ENCODE measurements around the gene IL1A. TPM values are rescaled to one million over a fixed set of nuclear protein-coding genes. Genes with fewer than 3 reads are reported as not detected.
A peak's percentile ranks its signal among the peaks of the same experiment; 100 is the strongest.

Gene IL1A
- total and polyA plus RNA-seq, 10 of the 15 experiments (the other 5 are each of a cell fraction or from before 2014, with no cell fraction given), result 0.10 to 8.7 (median 6.9) TPM

DNA sequence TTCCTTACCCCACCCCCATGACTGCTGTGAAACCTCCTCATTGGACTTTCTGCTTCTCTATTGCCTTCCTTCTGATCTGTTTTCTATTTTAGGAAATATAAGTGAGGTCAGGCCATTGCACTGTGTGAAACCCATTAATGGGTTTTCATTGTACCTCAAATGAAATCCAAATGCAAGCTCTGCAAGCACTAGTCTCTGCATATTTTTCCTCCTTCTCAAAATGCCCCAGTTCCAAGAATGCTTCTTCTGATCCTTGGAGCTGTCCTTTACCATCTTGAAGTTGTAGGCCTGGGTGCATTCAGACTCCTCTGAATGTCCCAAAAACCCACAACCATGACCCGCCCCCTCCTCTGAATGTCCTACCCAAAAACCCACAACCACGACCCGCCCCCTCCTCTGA, 8.2 kb downstream of the IL1A start (continued):
- TF ChIP-seq STAT1 (conservative IDR thresholded peaks at IDR 0.05) (no peak), RFX5 (IDR thresholded peaks at IDR 0.05; ENCODE audit: low read depth, low read length) (no peak), POLR2AphosphoS2 (IDR thresholded peaks at IDR 0.05; ENCODE audit: low read depth, low read length) (no peak), MEF2B (IDR thresholded peaks at IDR 0.05; ENCODE audit: partially characterized antibody, poor library complexity, severe bottlenecking) (peak; percentile 46), MXI1 (IDR thresholded peaks at IDR 0.05; ENCODE audit: low read depth, low read length) (no peak), NR2C2 (IDR thresholded peaks at IDR 0.05; ENCODE audit: borderline replicate concordance, control insufficient read depth, insufficient read length, low read depth) (no peak), ZBED1 (IDR thresholded peaks at IDR 0.05; ENCODE audit: borderline replicate concordance) (no peak), NRF1 (conservative IDR thresholded peaks at IDR 0.05; ENCODE audit: low read depth, low read length) (no peak), EGR1 (IDR thresholded peaks at IDR 0.05; ENCODE audit: borderline replicate concordance in 1 of 2, low read depth in 2 of 2, low read length in 2 of 2) (no peak), IKZF2 (IDR thresholded peaks at IDR 0.05) (0 out of 4 replicates have a peak, but pooled peaks of 1 of the 2 experiments have one; percentile 18), BHLHE40 (IDR thresholded peaks at IDR 0.05; ENCODE audit: borderline replicate concordance in 1 of 2, low read depth in 2 of 2, low read length in 1 of 2) (no peak), TARDBP (IDR thresholded peaks at IDR 0.05; ENCODE audit: borderline replicate concordance) (no peak), CHD2 (IDR thresholded peaks at IDR 0.05; ENCODE audit: borderline replicate concordance, low read depth, low read length) (no peak), CBX5 (IDR thresholded peaks at IDR 0.05; ENCODE audit: low read depth) (no peak), SIX5 (IDR thresholded peaks at IDR 0.05; ENCODE audit: low read depth, low read length, severe bottlenecking) (no peak), SMAD5 (IDR thresholded peaks at IDR 0.05; ENCODE audit: low read depth) (no peak), ZNF217 (IDR thresholded peaks at IDR 0.05) (no peak), STAT3 (IDR thresholded peaks at IDR 0.05; ENCODE audit: low read depth, low read length) (no peak), NR2C1 (IDR thresholded peaks at IDR 0.05) (no peak), RUNX3 (IDR thresholded peaks at IDR 0.05; ENCODE audit: low read length) (peak; percentile 21; the same call in 1 of the 2 replicates)
- TF ChIP-seq, protein P1, sequence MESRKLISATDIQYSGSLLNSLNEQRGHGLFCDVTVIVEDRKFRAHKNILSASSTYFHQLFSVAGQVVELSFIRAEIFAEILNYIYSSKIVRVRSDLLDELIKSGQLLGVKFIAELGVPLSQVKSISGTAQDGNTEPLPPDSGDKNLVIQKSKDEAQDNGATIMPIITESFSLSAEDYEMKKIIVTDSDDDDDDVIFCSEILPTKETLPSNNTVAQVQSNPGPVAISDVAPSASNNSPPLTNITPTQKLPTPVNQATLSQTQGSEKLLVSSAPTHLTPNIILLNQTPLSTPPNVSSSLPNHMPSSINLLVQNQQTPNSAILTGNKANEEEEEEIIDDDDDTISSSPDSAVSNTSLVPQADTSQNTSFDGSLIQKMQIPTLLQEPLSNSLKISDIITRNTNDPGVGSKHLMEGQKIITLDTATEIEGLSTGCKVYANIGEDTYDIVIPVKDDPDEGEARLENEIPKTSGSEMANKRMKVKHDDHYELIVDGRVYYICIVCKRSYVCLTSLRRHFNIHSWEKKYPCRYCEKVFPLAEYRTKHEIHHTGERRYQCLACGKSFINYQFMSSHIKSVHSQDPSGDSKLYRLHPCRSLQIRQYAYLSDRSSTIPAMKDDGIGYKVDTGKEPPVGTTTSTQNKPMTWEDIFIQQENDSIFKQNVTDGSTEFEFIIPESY (IDR thresholded peaks at IDR 0.05), result no peak
- TF ChIP-seq, protein P2, sequence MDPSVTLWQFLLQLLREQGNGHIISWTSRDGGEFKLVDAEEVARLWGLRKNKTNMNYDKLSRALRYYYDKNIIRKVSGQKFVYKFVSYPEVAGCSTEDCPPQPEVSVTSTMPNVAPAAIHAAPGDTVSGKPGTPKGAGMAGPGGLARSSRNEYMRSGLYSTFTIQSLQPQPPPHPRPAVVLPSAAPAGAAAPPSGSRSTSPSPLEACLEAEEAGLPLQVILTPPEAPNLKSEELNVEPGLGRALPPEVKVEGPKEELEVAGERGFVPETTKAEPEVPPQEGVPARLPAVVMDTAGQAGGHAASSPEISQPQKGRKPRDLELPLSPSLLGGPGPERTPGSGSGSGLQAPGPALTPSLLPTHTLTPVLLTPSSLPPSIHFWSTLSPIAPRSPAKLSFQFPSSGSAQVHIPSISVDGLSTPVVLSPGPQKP (IDR thresholded peaks at IDR 0.05; ENCODE audit: low read depth, low read length), result no peak
- TF ChIP-seq, protein P3, sequence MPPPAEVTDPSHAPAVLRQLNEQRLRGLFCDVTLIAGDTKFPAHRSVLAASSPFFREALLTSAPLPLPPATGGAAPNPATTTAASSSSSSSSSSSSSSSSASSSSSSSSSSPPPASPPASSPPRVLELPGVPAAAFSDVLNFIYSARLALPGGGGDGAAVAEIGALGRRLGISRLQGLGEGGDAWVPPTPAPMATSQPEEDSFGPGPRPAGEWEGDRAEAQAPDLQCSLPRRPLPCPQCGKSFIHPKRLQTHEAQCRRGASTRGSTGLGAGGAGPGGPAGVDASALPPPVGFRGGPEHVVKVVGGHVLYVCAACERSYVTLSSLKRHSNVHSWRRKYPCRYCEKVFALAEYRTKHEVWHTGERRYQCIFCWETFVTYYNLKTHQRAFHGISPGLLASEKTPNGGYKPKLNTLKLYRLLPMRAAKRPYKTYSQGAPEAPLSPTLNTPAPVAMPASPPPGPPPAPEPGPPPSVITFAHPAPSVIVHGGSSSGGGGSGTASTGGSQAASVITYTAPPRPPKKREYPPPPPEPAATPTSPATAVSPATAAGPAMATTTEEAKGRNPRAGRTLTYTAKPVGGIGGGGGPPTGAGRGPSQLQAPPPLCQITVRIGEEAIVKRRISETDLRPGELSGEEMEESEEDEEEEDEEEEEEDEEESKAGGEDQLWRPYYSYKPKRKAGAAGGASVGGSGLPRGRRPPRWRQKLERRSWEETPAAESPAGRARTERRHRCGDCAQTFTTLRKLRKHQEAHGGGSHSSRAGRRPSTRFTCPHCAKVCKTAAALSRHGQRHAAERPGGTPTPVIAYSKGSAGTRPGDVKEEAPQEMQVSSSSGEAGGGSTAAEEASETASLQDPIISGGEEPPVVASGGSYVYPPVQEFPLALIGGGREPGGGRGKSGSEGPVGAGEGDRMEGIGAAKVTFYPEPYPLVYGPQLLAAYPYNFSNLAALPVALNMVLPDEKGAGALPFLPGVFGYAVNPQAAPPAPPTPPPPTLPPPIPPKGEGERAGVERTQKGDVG (CRISPR knock-in tag; IDR thresholded peaks at IDR 0.05), result no peak

Data from GM12878 (cell line).